ENCODE data around the gene SORCS1. TPM values are rescaled to one million over a fixed set of nuclear protein-coding genes. Genes with fewer than 3 reads are reported as not detected.

SORCS1 gene
- total RNA-seq, 1 experiment from 2014 or later, result not detected

GRCh38 chr10:107081644-107082043 is 82.9 kb downstream of the SORCS1 start:
- Mint-ChIP-seq H3K36me3 (ENCODE audit: insufficient read depth, unreplicated experiment) (no peaks in the 10 kb centered on the region), H3K27me3 (ENCODE audit: insufficient read depth, unreplicated experiment) (no peaks in the 10 kb centered on the region), H3K4me3 (ENCODE audit: unreplicated experiment) (no peak overlapping the region), H3K4me1 (ENCODE audit: low read depth, unreplicated experiment) (no peaks in the 10 kb centered on the region), H3K27ac (ENCODE audit: unreplicated experiment) (no peak overlapping the region), H3K9me3 (ENCODE audit: unreplicated experiment) (no peaks in the 10 kb centered on the region)
- ChIA-PET CTCF (no interaction called here), POLR2A (no interaction called here)
- no TSS peak for BruUV-seq (replicated peaks)
- Histone ChIP-seq H3K9me3 (no peaks in the 10 kb centered on the region), H3K4me1 (no peaks in the 10 kb centered on the region), H3K27me3 (replicated peaks; ENCODE audit: control insufficient read depth, insufficient read depth, low read length) (no peaks in the 10 kb centered on the region), H3K36me3 (ENCODE audit: control insufficient read depth, insufficient read depth, low read length) (no peaks in the 10 kb centered on the region), H3K4me3 (ENCODE audit: low read depth, low read length) (no peak overlapping the region)
- no peak for DNase-seq
- TF ChIP-seq CTCF (IDR thresholded peaks at IDR 0.05; ENCODE audit: insufficient read depth in 1 of 2, low read depth in 1 of 2, low read length in 1 of 2, severe bottlenecking in 1 of 2, unreplicated experiment in 1 of 2), result no peak
- intact Hi-C loops (cut with micrococcal nuclease; ENCODE audit: unreplicated experiment), result no loop called here

- no peak overlapping the region for H3K27ac Mint-ChIP-seq (ENCODE audit: unreplicated experiment)
- POLR2A ChIA-PET, result no interaction called here
- no peaks in the 10 kb centered on the region for H3K9me3 Mint-ChIP-seq (ENCODE audit: unreplicated experiment)
- no peak overlapping the region for H3K4me3 Mint-ChIP-seq (ENCODE audit: unreplicated experiment)
- no peaks in the 10 kb centered on the region for H3K27me3 Mint-ChIP-seq (ENCODE audit: insufficient read depth, unreplicated experiment)
- TF ChIP-seq CTCF (IDR thresholded peaks at IDR 0.05; ENCODE audit: insufficient read depth in 1 of 2, low read depth in 1 of 2, low read length in 1 of 2, severe bottlenecking in 1 of 2, unreplicated experiment in 1 of 2), result no peak
- Histone ChIP-seq H3K9me3 (no peaks in the 10 kb centered on the region), H3K4me1 (no peaks in the 10 kb centered on the region), H3K27me3 (replicated peaks; ENCODE audit: control insufficient read depth, insufficient read depth, low read length) (no peaks in the 10 kb centered on the region), H3K4me3 (ENCODE audit: low read depth, low read length) (no peak overlapping the region), H3K36me3 (ENCODE audit: control insufficient read depth, insufficient read depth, low read length) (no peaks in the 10 kb centered on the region)
- no TSS peak for BruUV-seq (replicated peaks)
- no peaks in the 10 kb centered on the region for H3K36me3 Mint-ChIP-seq (ENCODE audit: insufficient read depth, unreplicated experiment)
- H3K4me1 Mint-ChIP-seq (ENCODE audit: low read depth, unreplicated experiment), result no peaks in the 10 kb centered on the region
- CTCF ChIA-PET, result no interaction called here
- intact Hi-C loops (cut with micrococcal nuclease; ENCODE audit: unreplicated experiment), result no loop called here
- DNase-seq, result no peak
Measured at GRCh38 chr10:107075117-107075516, 89.4 kb downstream of the SORCS1 start.

- TF ChIP-seq CTCF (IDR thresholded peaks at IDR 0.05; ENCODE audit: insufficient read depth in 1 of 2, low read depth in 1 of 2, low read length in 1 of 2, severe bottlenecking in 1 of 2, unreplicated experiment in 1 of 2), result no peak
- Histone ChIP-seq H3K36me3 (ENCODE audit: control insufficient read depth, insufficient read depth, low read length) (no peaks in the 10 kb centered on the region), H3K27me3 (replicated peaks; ENCODE audit: control insufficient read depth, insufficient read depth, low read length) (no peaks in the 10 kb centered on the region), H3K4me1 (no peaks in the 10 kb centered on the region), H3K9me3 (no peaks in the 10 kb centered on the region), H3K4me3 (ENCODE audit: low read depth, low read length) (no peak overlapping the region)
- ChIA-PET POLR2A (no interaction called here), CTCF (no interaction called here)
- H3K4me3 Mint-ChIP-seq (ENCODE audit: unreplicated experiment), result no peak overlapping the region
- no peaks in the 10 kb centered on the region for H3K9me3 Mint-ChIP-seq (ENCODE audit: unreplicated experiment)
- BruUV-seq (replicated peaks), result no TSS peak
- no peaks in the 10 kb centered on the region for H3K4me1 Mint-ChIP-seq (ENCODE audit: low read depth, unreplicated experiment)
- no peak overlapping the region for H3K27ac Mint-ChIP-seq (ENCODE audit: unreplicated experiment)
- no peaks in the 10 kb centered on the region for H3K27me3 Mint-ChIP-seq (ENCODE audit: insufficient read depth, unreplicated experiment)
- intact Hi-C loops (cut with micrococcal nuclease; ENCODE audit: unreplicated experiment), result no loop called here
- H3K36me3 Mint-ChIP-seq (ENCODE audit: insufficient read depth, unreplicated experiment), result no peaks in the 10 kb centered on the region
- no peak for DNase-seq
Measured at GRCh38 chr10:107072786-107073185, 91.7 kb downstream of the SORCS1 start.

Data from Caco-2 (cell line).